Stomach smooth muscle (tissue), 2 donors: ENCODE measurements around the gene C16orf89.

Experiments used
- H3K27ac ChIP-seq: one replicate; pipeline ENCODE4 v1.7.0; 2013; ENCODE audit warnings: mild to moderate bottlenecking, low read length, inconsistent platforms
- H3K27me3 ChIP-seq, 2 donors: one replicate each; pipeline ENCODE4 v1.7.0; 2013; ENCODE audit warnings: low read length in 2 of 2; ENCODE audit not compliant: insufficient read depth in 2 of 2, control insufficient read depth in 1 of 2
- H3K36me3 ChIP-seq, 2 donors: one replicate each; pipeline ENCODE4 v1.7.0; 2013; ENCODE audit warnings: low read length in 2 of 2; ENCODE audit not compliant: control insufficient read depth in 2 of 2, insufficient read depth in 2 of 2
- H3K4me1 ChIP-seq: one replicate; pipeline ENCODE4 v1.7.0; 2013; ENCODE audit warnings: low read length; ENCODE audit not compliant: control insufficient read depth, insufficient read depth
- H3K4me3 ChIP-seq, 2 donors: one replicate each; pipeline ENCODE4 v1.7.0; 2013; ENCODE audit warnings: low read length in 2 of 2
- H3K9ac ChIP-seq, 2 donors: one replicate each; pipeline ENCODE4 v1.7.0; 2013; ENCODE audit warnings: low read length in 2 of 2, mild to moderate bottlenecking in 1 of 2
- H3K9me3 ChIP-seq, 2 donors: one replicate each; pipeline ENCODE4 v1.7.0; 2013; ENCODE audit warnings: low read length in 2 of 2; ENCODE audit not compliant: control insufficient read depth in 2 of 2
- donor health status: healthy.
- donor health status: Pancreatic carcinoma.

C16orf89 gene

DNA sequence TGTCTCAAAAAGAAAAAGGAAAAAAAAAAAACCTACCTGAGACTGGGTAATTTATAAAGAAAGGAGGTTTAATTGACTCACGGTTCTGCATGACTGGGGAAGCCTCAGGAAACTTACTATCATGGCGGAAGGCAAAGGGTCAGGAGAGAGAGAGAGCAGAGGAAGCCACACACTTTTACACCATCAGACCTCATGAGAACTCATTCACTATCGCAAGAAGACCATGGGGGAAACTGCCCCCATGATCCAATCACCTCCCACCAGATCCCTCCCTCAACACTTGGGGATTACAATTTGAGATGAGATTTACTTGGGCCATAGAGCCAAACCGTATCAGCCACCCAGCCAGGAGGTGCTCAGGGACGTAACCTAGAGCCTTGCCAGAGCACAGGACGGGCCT, 52.9 kb downstream of the C16orf89 start:
- H3K9me3 ChIP-seq: no peaks in the 10 kb centered on the region

DNA sequence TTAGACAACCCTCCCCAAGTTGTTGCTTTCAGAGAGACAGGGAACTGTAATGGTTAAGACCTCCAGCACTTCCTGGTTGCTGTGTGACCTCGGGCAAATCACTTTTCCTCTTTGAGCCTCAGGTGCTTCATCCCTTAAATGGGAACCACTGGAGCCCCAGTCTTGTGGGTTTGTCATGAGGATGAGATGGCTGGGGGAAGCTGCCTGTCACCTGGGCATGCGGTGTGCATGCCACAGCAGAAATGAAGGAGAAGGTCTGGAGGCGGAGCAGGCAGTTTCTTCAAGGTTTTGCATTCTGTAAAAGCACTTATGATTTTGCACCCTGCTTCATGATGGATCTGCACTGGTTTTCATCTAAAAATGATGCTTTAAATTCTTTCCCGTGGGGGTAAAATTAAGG, 54.1 kb downstream of the C16orf89 start:
- no peaks in the 10 kb centered on the region for H3K36me3 ChIP-seq
- H3K9ac ChIP-seq: no peak overlapping the region
- H3K4me1 ChIP-seq: no peaks in the 10 kb centered on the region
- no peak overlapping the region for H3K4me3 ChIP-seq
- no peaks in the 10 kb centered on the region for H3K9me3 ChIP-seq
- no peak overlapping the region for H3K27ac ChIP-seq
- no peaks in the 10 kb centered on the region for H3K27me3 ChIP-seq

More for the DNA sequence above, 52.9 kb downstream of the C16orf89 start:
- H3K36me3 ChIP-seq: no peaks in the 10 kb centered on the region
- H3K4me1 ChIP-seq: no peaks in the 10 kb centered on the region
- H3K9ac ChIP-seq: no peak overlapping the region
- H3K27ac ChIP-seq: no peak overlapping the region
- H3K4me3 ChIP-seq: no peak overlapping the region
- H3K27me3 ChIP-seq: no peaks in the 10 kb centered on the region

DNA sequence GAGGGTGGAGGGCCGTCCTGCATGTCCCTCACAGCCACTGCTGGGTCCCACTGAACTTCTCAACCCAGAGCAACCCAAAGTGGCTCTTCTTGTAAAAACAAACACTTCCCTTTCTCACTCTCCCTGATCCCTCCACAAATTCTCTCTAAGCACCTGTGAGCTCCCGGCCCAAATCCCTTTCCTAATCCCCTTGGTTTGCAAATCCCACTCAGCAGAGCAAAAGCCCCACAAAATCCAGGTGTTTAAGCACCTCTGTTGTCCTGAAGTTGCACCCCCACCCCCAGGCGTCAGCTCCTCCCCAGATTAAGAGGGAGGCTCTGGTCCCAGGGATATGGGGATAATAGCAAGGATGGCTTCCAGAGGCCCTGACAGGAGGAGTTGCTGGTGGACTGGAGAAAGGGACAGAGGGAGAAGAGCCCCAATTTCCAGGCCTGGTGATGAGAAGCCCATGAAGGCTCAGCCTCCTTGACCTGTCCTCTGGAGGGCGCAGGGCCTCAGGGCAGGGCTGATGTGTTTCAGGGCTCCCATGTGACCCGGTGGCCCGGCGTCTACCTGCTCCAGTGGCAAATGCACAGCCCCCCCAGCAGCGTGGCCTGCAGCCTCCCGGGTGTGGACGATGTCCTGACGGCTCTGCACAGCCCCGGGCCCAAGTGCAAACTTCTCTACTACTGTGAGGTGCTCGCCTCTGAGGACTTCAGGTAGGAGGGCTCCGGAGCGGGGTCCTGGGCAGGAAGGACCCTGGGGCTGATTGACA, 55.0 kb downstream of the C16orf89 start:
- no peaks in the 10 kb centered on the region for H3K4me1 ChIP-seq
- no peaks in the 10 kb centered on the region for H3K27me3 ChIP-seq
- H3K9ac ChIP-seq: no peak overlapping the region
- H3K27ac ChIP-seq: no peak overlapping the region
- no peak overlapping the region for H3K4me3 ChIP-seq
- H3K9me3 ChIP-seq: no peaks in the 10 kb centered on the region
- H3K36me3 ChIP-seq: no peaks in the 10 kb centered on the region

DNA sequence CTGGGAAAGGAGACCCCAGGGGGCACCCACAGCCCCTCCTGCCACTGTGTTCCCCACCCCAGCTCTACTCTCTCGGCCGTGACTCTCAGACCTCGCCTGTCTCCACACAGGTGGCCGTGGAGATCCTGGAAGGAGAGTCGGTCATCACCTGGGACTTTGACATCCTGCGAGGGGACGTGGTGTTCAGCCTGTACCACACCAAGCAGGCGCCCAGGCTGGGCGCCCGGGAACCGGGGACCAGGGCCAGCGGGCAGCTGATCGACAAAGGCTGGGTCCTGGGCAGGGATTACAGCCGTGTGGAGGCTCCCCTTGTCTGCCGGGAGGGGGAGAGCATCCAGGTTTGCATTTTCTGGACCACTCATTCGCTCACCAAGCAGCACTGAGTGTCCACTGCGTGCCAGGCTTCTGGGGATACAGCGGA, 57.4 kb downstream of the C16orf89 start:
- Histone ChIP-seq H3K36me3 (no peaks in the 10 kb centered on the region), H3K27me3 (peaks cover 0 to 2% of the 10 kb centered on the region in 2 donors), H3K27ac (no peak overlapping the region)

DNA sequence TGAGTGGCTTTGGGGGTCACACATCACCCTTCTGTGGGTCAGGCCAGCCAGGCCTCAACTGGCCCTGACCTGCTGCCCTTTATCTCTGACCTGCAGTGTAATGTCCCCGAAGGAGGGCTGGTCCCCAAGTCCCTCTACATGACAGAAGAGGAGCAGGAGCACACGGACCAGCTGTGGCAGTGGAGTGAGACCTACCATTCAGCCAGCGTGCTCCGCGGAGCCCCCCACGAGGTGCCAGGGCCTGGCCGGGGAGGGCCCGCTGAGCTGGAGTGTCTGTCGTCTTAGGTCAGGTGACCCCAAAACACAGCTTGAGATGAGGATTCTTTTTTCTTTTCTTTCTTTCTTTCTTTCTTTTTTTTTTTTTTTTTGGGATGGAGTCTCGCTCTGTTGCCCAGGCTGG, 58.5 kb downstream of the C16orf89 start:
- H3K36me3 ChIP-seq: no peaks in the 10 kb centered on the region
- no peak overlapping the region for H3K27ac ChIP-seq
- H3K9ac ChIP-seq: no peak overlapping the region
- H3K27me3 ChIP-seq: peaks cover 0 to 2% of the 10 kb centered on the region in 2 donors
- no peaks in the 10 kb centered on the region for H3K4me1 ChIP-seq
- no peak overlapping the region for H3K4me3 ChIP-seq
- H3K9me3 ChIP-seq: no peaks in the 10 kb centered on the region

More for the DNA sequence above, 57.4 kb downstream of the C16orf89 start:
- H3K9ac ChIP-seq: no peak overlapping the region
- no peak overlapping the region for H3K4me3 ChIP-seq
- H3K9me3 ChIP-seq: no peaks in the 10 kb centered on the region
- H3K4me1 ChIP-seq: no peaks in the 10 kb centered on the region

DNA sequence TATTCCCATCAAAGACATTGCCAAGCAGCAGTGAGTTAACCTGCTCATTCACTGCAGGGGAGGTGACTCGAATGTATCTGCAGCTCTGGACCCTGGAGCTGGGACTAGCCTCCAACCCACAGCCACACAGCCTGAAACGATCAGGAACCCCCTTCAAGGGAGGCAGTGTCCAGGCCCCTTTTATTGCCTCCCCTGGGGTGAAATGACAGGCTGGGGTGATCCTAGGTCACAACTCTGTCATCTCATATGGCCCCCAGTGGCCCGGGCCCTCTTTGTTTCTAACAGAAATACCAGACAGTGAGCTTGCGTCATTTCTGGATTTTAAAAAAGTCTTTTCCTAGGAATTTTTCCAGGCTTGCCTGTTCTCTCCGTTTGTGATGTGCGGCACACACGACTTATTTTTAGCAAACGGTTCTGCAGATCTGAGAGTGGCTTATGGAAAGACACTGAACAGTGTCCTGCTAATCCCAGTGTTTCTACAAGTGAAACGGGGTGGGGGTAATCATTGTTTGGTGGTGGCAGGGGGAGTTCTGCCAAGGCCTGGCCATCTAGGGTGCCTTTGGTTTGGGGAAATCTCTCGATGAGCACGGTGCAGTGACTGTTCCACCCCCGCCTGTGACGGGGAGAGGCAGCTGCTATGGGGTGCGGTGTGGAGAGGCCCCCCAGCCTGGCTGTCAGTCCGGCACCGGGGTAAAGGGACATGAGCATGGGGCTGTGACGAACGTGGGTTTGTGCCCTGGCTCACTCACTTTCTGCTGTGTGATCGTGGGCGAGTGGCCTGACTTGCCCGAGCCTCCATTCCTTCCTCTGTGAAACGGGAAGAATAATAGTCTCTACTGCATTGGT, 59.2 kb downstream of the C16orf89 start:
- Histone ChIP-seq H3K4me3 (no peak overlapping the region), H3K9me3 (no peaks in the 10 kb centered on the region), H3K27me3 (peaks cover 0 to 2% of the 10 kb centered on the region in 2 donors), H3K4me1 (no peaks in the 10 kb centered on the region), H3K36me3 (no peaks in the 10 kb centered on the region), H3K9ac (no peak overlapping the region), H3K27ac (no peak overlapping the region)

DNA sequence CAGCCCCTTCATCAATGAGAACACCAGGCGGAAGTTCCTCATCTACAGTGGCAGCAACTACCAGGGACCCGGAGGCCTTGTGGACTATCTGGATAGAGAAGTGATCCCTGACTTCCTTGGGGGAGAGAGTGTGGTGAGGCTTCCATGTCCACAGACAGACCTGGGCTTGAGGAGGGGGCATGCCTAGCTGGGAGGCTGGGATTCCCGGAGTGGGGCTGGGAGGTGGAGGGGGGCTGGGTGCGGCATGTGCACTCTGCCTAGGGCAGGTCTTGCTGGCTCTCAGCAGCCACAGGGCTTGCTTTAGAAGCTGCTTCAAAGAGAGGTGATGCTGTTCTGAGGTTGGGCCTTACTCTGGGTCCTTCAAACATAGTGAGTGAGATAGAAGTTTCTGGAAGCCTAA, 59.8 kb downstream of the C16orf89 start:
- H3K9me3 ChIP-seq: no peaks in the 10 kb centered on the region
- no peak overlapping the region for H3K9ac ChIP-seq
- no peak overlapping the region for H3K27ac ChIP-seq
- no peak overlapping the region for H3K4me3 ChIP-seq
- H3K36me3 ChIP-seq: no peaks in the 10 kb centered on the region
- peaks cover 0 to 2% of the 10 kb centered on the region in 2 donors for H3K27me3 ChIP-seq
- H3K4me1 ChIP-seq: no peaks in the 10 kb centered on the region

DNA sequence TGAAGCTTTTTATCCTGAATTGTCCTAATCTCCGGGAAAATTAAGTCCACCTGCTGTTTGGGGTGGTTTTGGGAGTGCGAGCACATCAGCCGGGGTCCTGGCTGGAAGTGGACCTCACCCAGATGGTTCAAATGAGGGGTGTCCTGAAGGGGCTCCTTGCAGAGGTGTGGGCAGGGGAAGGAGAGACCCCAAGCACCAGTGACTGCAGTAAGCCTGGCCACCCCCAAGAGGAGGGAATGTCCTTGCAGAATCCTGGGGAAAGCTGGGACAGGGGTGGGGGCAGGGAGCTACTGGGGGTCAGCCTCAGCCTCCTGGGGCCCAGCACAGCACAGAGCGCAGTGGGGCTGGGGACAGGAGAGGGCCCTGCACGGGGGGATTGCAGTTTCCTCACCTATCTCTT, 61.4 kb downstream of the C16orf89 start:
- no peak overlapping the region for H3K4me3 ChIP-seq
- H3K27me3 ChIP-seq: peaks cover 0 to 2% of the 10 kb centered on the region in 2 donors
- no peak overlapping the region for H3K27ac ChIP-seq
- no peaks in the 10 kb centered on the region for H3K4me1 ChIP-seq
- no peaks in the 10 kb centered on the region for H3K36me3 ChIP-seq
- no peak overlapping the region for H3K9ac ChIP-seq
- no peaks in the 10 kb centered on the region for H3K9me3 ChIP-seq

DNA sequence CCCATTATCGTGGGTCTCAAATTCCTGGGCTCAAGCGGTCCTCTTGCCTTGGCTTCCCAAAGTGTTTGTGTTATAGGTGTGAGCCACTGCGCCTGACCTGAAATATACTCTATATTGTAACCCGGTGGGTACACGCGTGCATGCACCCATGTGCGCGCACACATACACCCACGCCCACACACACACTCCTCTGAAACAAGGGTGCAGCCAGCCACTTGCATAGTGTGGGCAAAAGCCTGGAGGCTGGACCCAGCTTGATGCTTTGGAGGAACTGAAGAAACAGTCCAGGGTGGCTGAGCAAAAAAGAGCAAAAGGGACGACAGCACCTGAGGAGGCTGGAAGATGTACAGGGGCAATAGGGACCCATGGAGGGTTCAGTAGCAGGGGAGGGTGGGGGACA, 61.9 kb downstream of the C16orf89 start:
- Histone ChIP-seq H3K36me3 (no peaks in the 10 kb centered on the region), H3K27me3 (peaks cover 0 to 2% of the 10 kb centered on the region in 2 donors), H3K9me3 (no peaks in the 10 kb centered on the region), H3K9ac (no peak overlapping the region), H3K4me3 (no peak overlapping the region), H3K27ac (no peak overlapping the region), H3K4me1 (no peaks in the 10 kb centered on the region)

DNA sequence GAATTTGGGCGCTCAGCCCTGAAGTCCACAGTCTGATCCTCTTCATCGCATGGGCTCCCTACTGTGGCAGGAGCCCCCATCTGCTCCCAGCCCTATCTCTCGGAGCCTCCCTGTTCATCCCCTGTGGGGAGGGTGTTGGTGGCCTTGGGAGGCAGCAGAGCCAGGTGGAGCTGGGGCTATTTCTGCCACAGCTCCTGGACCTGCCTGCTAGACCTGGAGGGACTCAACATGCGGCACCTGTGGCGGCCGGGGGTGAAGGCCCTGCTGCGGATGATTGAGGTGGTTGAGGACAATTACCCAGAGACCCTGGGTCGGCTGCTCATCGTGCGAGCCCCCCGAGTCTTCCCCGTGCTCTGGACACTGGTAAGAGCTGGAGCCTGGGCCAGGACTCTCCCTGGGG, 62.5 kb downstream of the C16orf89 start:
- H3K36me3 ChIP-seq: no peaks in the 10 kb centered on the region
- no peak overlapping the region for H3K27ac ChIP-seq
- H3K27me3 ChIP-seq: peaks cover 0 to 2% of the 10 kb centered on the region in 2 donors

More for the DNA sequence above, 62.5 kb downstream of the C16orf89 start:
- no peaks in the 10 kb centered on the region for H3K4me1 ChIP-seq
- no peak overlapping the region for H3K9ac ChIP-seq
- H3K9me3 ChIP-seq: no peaks in the 10 kb centered on the region
- no peak overlapping the region for H3K4me3 ChIP-seq
